Astrocyte (in vitro differentiated cells and primary cell): ENCODE results near the gene GLIPR1.

Source experiments
- CTCF ChIP-seq: IDR thresholded peaks from 2 replicates; pipeline ENCODE4 v1.5.1; 2011; ENCODE audit warnings: low read depth, mild to moderate bottlenecking, inconsistent platforms, low read length, moderate library complexity; ENCODE audit not compliant: insufficient read depth
- EZH2 ChIP-seq: IDR thresholded peaks from 2 replicates; pipeline ENCODE4 v1.6.1; 2012; ENCODE audit warnings: mild to moderate bottlenecking, low read length, inconsistent platforms; ENCODE audit not compliant: insufficient read depth

- TF ChIP-seq EZH2 (no peak), CTCF (no peak)
Observed at GRCh38 chr12:75545636-75546035, 65.1 kb downstream of the GLIPR1 start.
